H1 (cell line): ENCODE results near the gene POLR1B. TPM values are rescaled to one million over a fixed set of nuclear protein-coding genes. Genes with fewer than 3 reads are reported as not detected.
"Not testable (repeated sequence)": the region's sequence is repeated elsewhere in the genome, so short reads cannot be mapped to it uniquely, and the experiment has no call there.

Experiments
- CTCF ChIA-PET: fragments of 300-600 bp; sonication (Branson Sonifier 250); formaldehyde crosslinking; loops from one replicate; lab custom pipeline; 2021; ENCODE audit not compliant: partially characterized antibody; lab: Charles Lee
- POLR2A ChIA-PET: fragments of 300-600 bp; sonication (Branson Sonifier 250); formaldehyde crosslinking; loops from one replicate; lab custom pipeline; 2021; ENCODE audit warnings: inconsistent platforms; ENCODE audit not compliant: partially characterized antibody; lab: Charles Lee
- DNase-seq, 2 experiments: peaks; one replicate each; pipeline versions ENCODE4 v3.0.0 to v3.0.0-alpha.2; 2010 to 2022; ENCODE audit warnings: low spot score in 2 of 2, low read depth in 1 of 2, mixed read lengths in 1 of 2
- FAIRE-seq: peaks from 2 replicates; lab custom pipeline; 2011; peaks lifted over from hg19 to GRCh38; lab: Jason Lieb, UNC
- H2AFZ ChIP-seq: 2 replicates; pipeline ENCODE4 v1.8.1; 2012; ENCODE audit warnings: low read length, inconsistent platforms
- H2AK5ac ChIP-seq: 2 replicates; pipeline ENCODE4 v1.6.1; 2013; ENCODE audit warnings: low read depth, low read length
- H2BK120ac ChIP-seq: replicated peaks from 2 replicates; pipeline ENCODE3; 2013; ENCODE audit warnings: low read depth, low read length, inconsistent platforms
- H2BK12ac ChIP-seq: 2 replicates; pipeline ENCODE4 v1.6.1; 2013; ENCODE audit warnings: low read depth, low read length
- H2BK15ac ChIP-seq: 2 replicates; pipeline ENCODE4 v1.6.1; 2013; ENCODE audit warnings: low read length
- H2BK20ac ChIP-seq: 2 replicates; pipeline ENCODE4 v1.6.1; 2013; ENCODE audit warnings: low read length
- H2BK5ac ChIP-seq: 2 replicates; pipeline ENCODE4 v1.6.1; 2013; ENCODE audit warnings: low read depth, low read length
- H3K14ac ChIP-seq: 2 replicates; pipeline ENCODE4 v1.6.1; 2013; ENCODE audit warnings: inconsistent platforms; ENCODE audit not compliant: insufficient read length
- H3K18ac ChIP-seq: 2 replicates; pipeline ENCODE4 v1.6.1; 2013; ENCODE audit warnings: low read length; ENCODE audit errors: extremely low read depth
- H3K23ac ChIP-seq: 2 replicates; pipeline ENCODE4 v1.6.1; 2013; ENCODE audit warnings: inconsistent platforms; ENCODE audit not compliant: insufficient read length
- H3K23me2 ChIP-seq: 2 replicates; pipeline ENCODE4 v1.6.1; 2013; ENCODE audit warnings: low read depth, low read length
- H3K27ac ChIP-seq: 2 replicates; pipeline ENCODE4 v1.6.1; 2011; ENCODE audit warnings: low read depth, low read length, inconsistent platforms
- H3K27me3 ChIP-seq, 4 experiments: replicated peaks in 1 of 4; 1 replicate in 1 of 4; 2 replicates in 3 of 4; pipeline versions ENCODE4 v1.6.1 to v1.8.1; 2011 to 2013; ENCODE audit warnings: low read length in 3 of 4, mild to moderate bottlenecking in 3 of 4, inconsistent platforms in 2 of 4, mixed read lengths in 2 of 4, moderate library complexity in 1 of 4; ENCODE audit not compliant: control insufficient read depth in 3 of 4, insufficient read depth in 3 of 4; ENCODE audit errors: extremely low read depth in 1 of 4
- H3K36me3 ChIP-seq, 4 experiments: 2 replicates each; pipeline versions ENCODE4 v1.6.1 to v1.8.1; 2011 to 2013; ENCODE audit warnings: mild to moderate bottlenecking in 4 of 4, low read length in 3 of 4, moderate library complexity in 2 of 4, control low read depth in 1 of 4, inconsistent platforms in 1 of 4; ENCODE audit not compliant: insufficient read depth in 4 of 4, control insufficient read depth in 2 of 4
- H3K4ac ChIP-seq: replicated peaks from 2 replicates; pipeline ENCODE3; 2013; ENCODE audit warnings: low read length, low read depth, mixed read lengths, inconsistent platforms; ENCODE audit not compliant: insufficient read length
- H3K4me1 ChIP-seq, 4 experiments: replicated peaks in 1 of 4; 1 replicate in 1 of 4; 2 replicates in 3 of 4; pipeline versions ENCODE4 v1.6.1 to v1.8.1; 2011 to 2013; ENCODE audit warnings: low read length in 3 of 4, inconsistent platforms in 2 of 4, mixed read lengths in 1 of 4; ENCODE audit not compliant: insufficient read depth in 4 of 4, control insufficient read depth in 3 of 4
- H3K4me2 ChIP-seq, 2 experiments: 2 replicates each; pipeline versions ENCODE4 v1.6.1 to v1.8.1; 2011 to 2013; ENCODE audit warnings: low read depth in 2 of 2, low read length in 2 of 2, control low read depth in 1 of 2, inconsistent platforms in 1 of 2, mild to moderate bottlenecking in 1 of 2; ENCODE audit not compliant: insufficient read depth in 1 of 2
- H3K4me3 ChIP-seq, 4 experiments: fragments of 200-600, 300-600 bp in 1 of 4; sonication (generic), shearing (Covaris generic), sonication (Bioruptor Twin) in 1 of 4; 2 replicates each; pipeline versions ENCODE4 v1.5.1 to v1.8.1; 2011 to 2016; ENCODE audit warnings: low read length in 4 of 4, low read depth in 3 of 4, control low read depth in 2 of 4, inconsistent platforms in 2 of 4, mild to moderate bottlenecking in 2 of 4, mixed read lengths in 1 of 4, moderate library complexity in 1 of 4; ENCODE audit not compliant: insufficient read depth in 2 of 4; ENCODE audit errors: extremely low read depth in 1 of 4
- H3K56ac ChIP-seq: replicated peaks from 2 replicates; pipeline ENCODE3; 2013; ENCODE audit warnings: low read depth, mild to moderate bottlenecking, mixed read lengths, low read length, inconsistent platforms; ENCODE audit not compliant: insufficient read length
- H3K79me1 ChIP-seq: 2 replicates; pipeline ENCODE4 v1.6.1; 2013; ENCODE audit warnings: low read depth, low read length, control low read depth
- H3K79me2 ChIP-seq, 2 experiments: 2 replicates each; pipeline versions ENCODE4 v1.6.1 to v1.8.1; 2012 to 2013; ENCODE audit warnings: low read length in 2 of 2, mild to moderate bottlenecking in 2 of 2, inconsistent platforms in 1 of 2; ENCODE audit not compliant: insufficient read depth in 2 of 2, control insufficient read depth in 1 of 2
- H3K9ac ChIP-seq, 4 experiments: replicated peaks in 1 of 4; 1 replicate in 1 of 4; 2 replicates in 3 of 4; pipeline versions ENCODE4 v1.6.1 to v1.8.1; 2011 to 2013; ENCODE audit warnings: low read depth in 3 of 4, low read length in 3 of 4, control low read depth in 2 of 4, mild to moderate bottlenecking in 2 of 4, moderate library complexity in 2 of 4, inconsistent platforms in 1 of 4; ENCODE audit errors: extremely low read depth in 1 of 4
- H3K9me3 ChIP-seq, 2 experiments: 2 replicates each; pipeline versions ENCODE4 v1.6.1 to v1.8.1; 2012 to 2013; ENCODE audit warnings: mild to moderate bottlenecking in 2 of 2, moderate library complexity in 2 of 2, control low read depth in 1 of 2, inconsistent platforms in 1 of 2, low read depth in 1 of 2, low read length in 1 of 2, mixed read lengths in 1 of 2; ENCODE audit not compliant: insufficient read depth in 2 of 2
- H4K20me1 ChIP-seq, 2 experiments: replicated peaks in 1 of 2; 2 replicates each; pipeline versions ENCODE3 to v1.8.1; 2011 to 2013; ENCODE audit warnings: inconsistent platforms in 2 of 2, low read length in 2 of 2, mild to moderate bottlenecking in 1 of 2; ENCODE audit not compliant: insufficient read depth in 2 of 2, control insufficient read depth in 1 of 2
- H4K5ac ChIP-seq: 2 replicates; pipeline ENCODE4 v1.6.1; 2013; ENCODE audit warnings: low read length, low read depth, mixed read lengths, inconsistent platforms; ENCODE audit not compliant: insufficient read length
- H4K8ac ChIP-seq: 2 replicates; pipeline ENCODE4 v1.8.0; 2013; ENCODE audit warnings: mild to moderate bottlenecking, moderate library complexity, low read length, inconsistent platforms; ENCODE audit not compliant: insufficient read depth; ENCODE audit errors: extremely low read depth
- H4K91ac ChIP-seq: replicated peaks from 2 replicates; pipeline ENCODE3; 2013; ENCODE audit warnings: low read length, mixed read lengths, inconsistent platforms; ENCODE audit not compliant: insufficient read length
- CBX5 ChIP-seq: fragments of 300-800, 300-1000 bp; sonication (generic); IDR thresholded peaks from 2 replicates; pipeline ENCODE4 v1.7.1; 2016; ENCODE audit warnings: antibody characterized with exemption, low read length, low read depth
- CHD1 ChIP-seq: IDR thresholded peaks from 2 replicates; pipeline ENCODE4 v1.6.1; 2012; ENCODE audit warnings: low read depth, low read length, improper control_type of control experiment
- GTF2F1 ChIP-seq: IDR thresholded peaks from 2 replicates; pipeline ENCODE4 v1.6.1; 2012; ENCODE audit warnings: low read depth, low read length, improper control_type of control experiment, borderline replicate concordance
- WGBS, 2 experiments: shearing (Covaris generic) in 1 of 2; methylation state at CpG; one replicate each; pipeline versions ENCODE4 v1.1.6 to v1.1.7; 2013 to 2015; ENCODE audit warnings: low lambda C conversion rate in 2 of 2, mixed read lengths in 2 of 2, inconsistent platforms in 1 of 2, low coverage in 1 of 2, missing lambda C conversion rate in 1 of 2; ENCODE audit not compliant: insufficient replicate concordance in 2 of 2, insufficient coverage in 1 of 2, insufficient read length in 1 of 2; ENCODE audit errors: extremely low coverage in 1 of 2, missing lambda C conversion rate in 1 of 2; 5-methylcytosine and 5-hydroxymethylcytosine counted together
- polyA plus RNA-seq, 7 experiments: library from polyadenylated mRNA; depleted of rRNA in 3 of 7; stranded (reverse) in 5 of 7; unstranded in 2 of 7; fragments of >200 nt in 5 of 7; fragments of 200-250 nt in 2 of 7; gene quantifications; 1 replicate in 5 of 7; 2 replicates in 1 of 7; 4 replicates in 1 of 7; pipeline versions ENCODE4 v1.2.1 to v1.2.3, GENCODE V29; 2011 to 2013; ENCODE audit warnings: missing spikeins in 2 of 7, mixed read lengths in 2 of 7
- total RNA-seq: library from RNA; stranded (reverse); fragmentation: NEBNext Ultra II Directional; extraction: Animal tissue kit (Norgen Biotek cat#: 25700); gene quantifications from 2 replicates; pipeline ENCODE4 v1.2.1, GENCODE V29; 2021
- TF ChIP-seq, protein P1 (sequence below), 3 experiments: IDR thresholded peaks; 1 replicate in 2 of 3; 2 replicates in 1 of 3; pipeline versions ENCODE4 v1.5.1 to v1.6.1; 2011; ENCODE audit warnings: low read length in 3 of 3, mild to moderate bottlenecking in 3 of 3, inconsistent platforms in 2 of 3, low read depth in 1 of 3, moderate library complexity in 1 of 3; ENCODE audit not compliant: insufficient read depth in 1 of 3; ENCODE audit errors: control extremely low read depth in 1 of 3

The POLR1B gene
- total and polyA plus RNA-seq, 2 of the 8 experiments (the other 6 are each of a cell fraction or from before 2014, with no cell fraction given): 24.3 to 69.4 TPM

DNA sequence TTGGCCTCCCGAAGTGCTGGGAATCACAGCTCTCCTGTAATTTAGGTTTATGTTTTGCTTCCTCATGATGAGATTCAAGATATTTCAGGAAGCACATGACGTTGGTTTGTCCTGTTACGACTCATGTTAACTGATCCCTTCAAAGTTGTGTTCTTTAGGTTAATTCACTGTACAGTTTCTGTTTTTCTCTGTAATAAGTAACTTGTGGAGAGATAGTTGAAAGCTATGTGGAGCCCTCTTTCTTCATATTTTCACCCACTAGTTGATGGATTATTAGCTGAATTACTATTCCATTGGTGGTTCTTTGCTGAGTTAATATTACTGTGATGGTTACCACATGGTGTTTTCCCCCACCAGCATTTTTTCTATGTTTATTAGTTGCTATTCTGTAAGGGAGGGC, 23.8 kb downstream of the POLR1B start (continued):
- TF ChIP-seq, protein P1, sequence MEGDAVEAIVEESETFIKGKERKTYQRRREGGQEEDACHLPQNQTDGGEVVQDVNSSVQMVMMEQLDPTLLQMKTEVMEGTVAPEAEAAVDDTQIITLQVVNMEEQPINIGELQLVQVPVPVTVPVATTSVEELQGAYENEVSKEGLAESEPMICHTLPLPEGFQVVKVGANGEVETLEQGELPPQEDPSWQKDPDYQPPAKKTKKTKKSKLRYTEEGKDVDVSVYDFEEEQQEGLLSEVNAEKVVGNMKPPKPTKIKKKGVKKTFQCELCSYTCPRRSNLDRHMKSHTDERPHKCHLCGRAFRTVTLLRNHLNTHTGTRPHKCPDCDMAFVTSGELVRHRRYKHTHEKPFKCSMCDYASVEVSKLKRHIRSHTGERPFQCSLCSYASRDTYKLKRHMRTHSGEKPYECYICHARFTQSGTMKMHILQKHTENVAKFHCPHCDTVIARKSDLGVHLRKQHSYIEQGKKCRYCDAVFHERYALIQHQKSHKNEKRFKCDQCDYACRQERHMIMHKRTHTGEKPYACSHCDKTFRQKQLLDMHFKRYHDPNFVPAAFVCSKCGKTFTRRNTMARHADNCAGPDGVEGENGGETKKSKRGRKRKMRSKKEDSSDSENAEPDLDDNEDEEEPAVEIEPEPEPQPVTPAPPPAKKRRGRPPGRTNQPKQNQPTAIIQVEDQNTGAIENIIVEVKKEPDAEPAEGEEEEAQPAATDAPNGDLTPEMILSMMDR (IDR thresholded peaks at IDR 0.05; ENCODE audit: control extremely low read depth in 1 of 3, insufficient read depth in 1 of 3, low read depth in 1 of 3, low read length in 3 of 3): no peak
- no peak for TF ChIP-seq CBX5
- TF ChIP-seq CHD1: no peak
- no peak for TF ChIP-seq GTF2F1

DNA sequence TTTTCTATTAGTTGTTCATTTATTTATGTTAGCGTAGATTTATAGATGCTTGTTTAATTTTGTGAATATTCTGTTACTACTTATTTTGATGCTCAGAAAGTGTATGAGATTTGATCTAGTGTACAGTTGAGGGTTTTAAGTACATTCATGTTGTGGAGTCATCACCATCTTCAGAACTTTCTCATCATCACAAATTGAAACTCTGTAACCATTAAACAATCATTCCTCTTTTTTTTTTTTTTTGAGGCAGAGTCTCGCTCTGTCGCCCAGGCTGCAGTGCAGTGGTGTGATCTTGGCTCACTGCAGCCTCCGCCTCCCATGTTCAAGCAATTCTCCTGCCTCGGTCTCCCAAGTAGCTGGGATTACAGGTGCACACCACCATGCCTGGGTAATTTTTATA, 24.2 kb downstream of the POLR1B start:
- H4K20me1 ChIP-seq, H2AK5ac ChIP-seq, H2BK15ac ChIP-seq, H3K23me2 ChIP-seq, H3K79me2 ChIP-seq, H3K4me2 ChIP-seq, POLR2A ChIA-PET, H3K4me1 ChIP-seq, H2AFZ ChIP-seq, H3K18ac ChIP-seq, H2BK5ac ChIP-seq, H3K27ac ChIP-seq, H3K79me1 ChIP-seq, H2BK20ac ChIP-seq, H3K4me3 ChIP-seq, H3K9me3 ChIP-seq, H3K27me3 ChIP-seq, H2BK12ac ChIP-seq, H4K91ac ChIP-seq, H3K9ac ChIP-seq, H3K14ac ChIP-seq, FAIRE-seq, H3K4ac ChIP-seq, H3K23ac ChIP-seq, H3K56ac ChIP-seq, H4K5ac ChIP-seq, H4K8ac ChIP-seq, H2BK120ac ChIP-seq, DNase-seq: not testable (repeated sequence)
- H3K36me3 ChIP-seq: peaks cover 11 to 76% (median 56%) of the 10 kb centered on the region in 4 experiments; a peak in 7 of 8 replicates
- CTCF ChIA-PET: interaction anchor here (0.9 to 1.4 kb wide), 2 partner anchors 10 to 392 kb away, joined by 3 read pairs; no protein-coding TSS in a partner anchor
- WGBS, 2 experiments: 97% methylated on average over 4 of the region's 5 CpGs; no CpG with 5 or more reads in 1 of the 2 experiments
